ENCODE measurements around the gene PRIM2.
"Not testable (repeated sequence)": the region's sequence is repeated elsewhere in the genome, so short reads cannot be mapped to it uniquely, and the experiment has no call there.

The PRIM2 gene

GRCh38 chr6:57316581-57317059 is 810 bp upstream of the PRIM2 start:
- H3K4me3 ChIP-seq (ENCODE audit: low read length), result peak overlapping the region; percentile 74
- TF ChIP-seq CTCF (conservative IDR thresholded peaks at IDR 0.05; ENCODE audit: low read depth, low read length), result peak; percentile 77
- DNase-seq (ENCODE audit: low read depth), result peak; percentile 74

GRCh38 chr6:57324538-57324937 is 7.1 kb downstream of the PRIM2 start:
- H3K4me3 ChIP-seq (ENCODE audit: low read length), result no peak overlapping the region
- no peak for DNase-seq (ENCODE audit: low read depth)
- peak; percentile 34 for TF ChIP-seq CTCF (conservative IDR thresholded peaks at IDR 0.05; ENCODE audit: low read depth, low read length)

DNA sequence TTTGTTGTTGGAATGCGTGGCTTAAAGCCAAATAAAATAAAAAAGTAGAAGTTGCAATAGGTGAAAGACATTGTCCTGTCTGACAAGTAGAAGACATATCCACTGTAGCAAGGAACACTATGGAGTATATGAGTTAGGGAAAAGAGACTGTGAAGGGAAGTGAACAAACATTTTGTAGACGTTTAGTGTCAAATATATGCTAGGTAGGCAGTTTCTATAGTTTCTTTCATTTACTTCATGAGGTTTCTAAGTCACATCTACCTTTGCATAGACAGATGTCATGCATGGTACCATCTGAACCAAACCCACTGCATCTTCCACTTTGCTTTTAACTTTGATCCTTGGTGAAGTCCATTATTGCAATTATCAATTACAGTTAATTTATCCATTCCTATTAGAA is 9.9 kb downstream of the PRIM2 start:
- TF ChIP-seq CTCF (conservative IDR thresholded peaks at IDR 0.05; ENCODE audit: low read depth, low read length), result no peak
- H3K4me3 ChIP-seq (ENCODE audit: low read length), result no peak overlapping the region

DNA sequence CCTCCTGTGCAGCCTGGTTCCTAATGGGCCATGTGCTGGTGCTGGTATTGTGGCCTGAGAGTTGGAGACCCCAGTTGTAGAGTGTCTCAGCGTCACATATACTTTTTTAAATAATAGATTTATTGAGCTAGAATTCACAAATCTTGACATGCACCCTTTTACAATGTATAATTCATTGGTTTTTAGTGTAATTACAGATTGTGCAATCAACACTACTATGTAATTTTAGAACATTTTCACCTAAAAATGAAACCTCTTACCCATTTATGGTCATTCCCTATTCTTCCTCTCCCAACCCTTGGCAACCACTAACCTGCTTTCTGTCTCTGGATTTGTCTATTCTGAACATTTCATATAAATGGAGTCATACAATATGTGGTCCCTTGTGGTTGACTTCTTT is 10.6 kb downstream of the PRIM2 start:
- TF ChIP-seq CTCF (conservative IDR thresholded peaks at IDR 0.05; ENCODE audit: low read depth, low read length), result no peak
- no peak for DNase-seq (ENCODE audit: low read depth)

More for the DNA sequence above, 9.9 kb downstream of the PRIM2 start:
- DNase-seq (ENCODE audit: low read depth), result no peak

DNA sequence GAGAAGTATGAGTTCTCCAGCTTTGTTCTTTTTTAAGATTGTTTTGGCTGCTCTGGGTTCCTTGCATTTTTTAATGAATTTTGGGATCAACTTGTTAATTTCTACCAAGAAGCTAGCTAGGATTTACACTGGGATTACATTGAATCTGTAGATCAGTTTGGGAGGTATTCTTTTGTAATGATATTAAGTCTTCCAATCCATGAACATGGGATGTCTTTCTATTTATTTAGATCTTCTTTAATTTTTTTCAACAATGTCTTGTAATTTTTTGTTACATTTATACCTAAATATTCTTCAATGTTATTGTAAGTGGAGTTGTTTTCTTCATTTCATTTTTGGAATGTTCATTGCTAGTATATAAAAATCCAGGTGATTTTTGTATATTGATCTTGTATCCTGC is 12.5 kb downstream of the PRIM2 start:
- H3K4me3 ChIP-seq (ENCODE audit: low read length), result no peak overlapping the region
- TF ChIP-seq CTCF (conservative IDR thresholded peaks at IDR 0.05; ENCODE audit: low read depth, low read length), result no peak
- DNase-seq (ENCODE audit: low read depth), result no peak

More for the DNA sequence above, 10.6 kb downstream of the PRIM2 start:
- no peak overlapping the region for H3K4me3 ChIP-seq (ENCODE audit: low read length)

- no peak for TF ChIP-seq CTCF (conservative IDR thresholded peaks at IDR 0.05; ENCODE audit: low read depth, low read length)
- no peak for DNase-seq (ENCODE audit: low read depth)
- no peak overlapping the region for H3K4me3 ChIP-seq (ENCODE audit: low read length)
These were observed 24.8 kb downstream of the PRIM2 start for GRCh38 chr6:57342148-57342669.

GRCh38 chr6:57343342-57343741 is 25.9 kb downstream of the PRIM2 start:
- H3K4me3 ChIP-seq (ENCODE audit: low read length); DNase-seq (ENCODE audit: low read depth): not testable (repeated sequence)

GRCh38 chr6:57346715-57347114 is 29.3 kb downstream of the PRIM2 start:
- H3K4me3 ChIP-seq (ENCODE audit: low read length); DNase-seq (ENCODE audit: low read depth): not testable (repeated sequence)

DNA sequence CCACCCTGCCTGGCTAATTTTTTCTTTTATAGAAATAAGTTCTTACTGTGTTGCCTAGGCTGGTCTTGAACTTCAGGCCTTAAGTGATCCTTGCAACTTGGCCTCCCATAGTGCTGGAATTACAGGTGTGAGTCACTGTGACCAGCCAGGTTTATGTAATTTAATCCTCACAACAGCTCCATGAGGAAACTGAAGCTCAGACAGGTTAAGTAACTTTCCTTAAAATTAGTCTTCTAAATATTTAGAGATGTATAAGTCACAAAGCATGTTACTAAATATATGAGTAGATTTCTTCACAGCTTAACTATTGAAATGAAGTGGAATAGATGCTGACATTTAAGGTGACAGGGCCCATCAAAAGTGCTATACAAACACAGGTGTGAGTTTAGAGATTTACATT is 30.2 kb downstream of the PRIM2 start:
- not testable (repeated sequence) for DNase-seq (ENCODE audit: low read depth); H3K4me3 ChIP-seq (ENCODE audit: low read length)

DNA sequence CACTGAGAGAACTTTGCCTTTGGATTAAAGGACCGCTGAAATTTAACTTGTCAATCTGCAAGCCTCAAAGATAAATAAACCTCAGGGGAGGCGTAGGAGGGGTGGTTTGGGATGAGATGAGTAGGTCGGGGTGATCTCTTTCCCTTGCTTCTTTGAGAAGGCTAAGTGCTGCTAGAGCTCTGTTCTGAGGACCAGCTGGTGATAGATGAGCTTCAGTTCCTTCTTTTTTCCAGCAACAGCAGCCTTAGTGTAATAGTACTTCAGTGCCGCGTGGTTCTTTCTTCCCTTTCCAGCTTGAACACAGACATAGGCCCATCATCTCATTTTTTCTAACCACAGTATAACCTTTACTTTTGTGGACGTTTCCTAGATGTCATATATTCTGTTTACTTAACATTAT is 33.0 kb downstream of the PRIM2 start:
- DNase-seq (ENCODE audit: low read depth); H3K4me3 ChIP-seq (ENCODE audit: low read length): not testable (repeated sequence)

DNA sequence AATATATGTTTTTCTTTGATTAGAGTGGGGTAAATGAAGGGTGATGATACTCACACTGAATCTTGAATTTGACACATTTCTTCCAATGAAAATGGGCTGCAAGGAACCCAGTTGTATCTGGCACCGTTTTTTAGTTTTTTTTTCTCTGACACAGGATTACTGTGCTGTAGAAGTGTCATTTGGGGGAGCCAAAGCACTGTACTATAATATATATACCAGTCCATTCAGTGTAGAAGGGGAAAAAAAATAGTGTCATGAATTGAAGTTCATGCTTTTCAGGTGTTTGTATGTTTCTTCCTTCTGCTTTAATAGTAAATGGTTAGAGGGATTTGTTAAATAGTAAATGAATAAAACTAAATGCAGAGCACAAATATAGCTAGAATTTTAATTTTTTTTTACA is 35.2 kb downstream of the PRIM2 start:
- DNase-seq (ENCODE audit: low read depth); H3K4me3 ChIP-seq (ENCODE audit: low read length): not testable (repeated sequence)

- not testable (repeated sequence) for H3K4me3 ChIP-seq (ENCODE audit: low read length); DNase-seq (ENCODE audit: low read depth)
These were observed 40.9 kb downstream of the PRIM2 start for GRCh38 chr6:57358319-57358718.

- not testable (repeated sequence) for H3K4me3 ChIP-seq (ENCODE audit: low read length); DNase-seq (ENCODE audit: low read depth)
These were observed 42.3 kb downstream of the PRIM2 start for GRCh38 chr6:57359766-57360165.

All from retinal pigment epithelial cell (primary cell).